HepG2 (cell line): ENCODE measurements around the gene CCDC38. TPM values are rescaled to one million over a fixed set of nuclear protein-coding genes. Genes with fewer than 3 reads are reported as not detected.

Experiments
- ATAC-seq: fragments of 200-7000 bp; cut with Tn5 transposase; 3 replicates; pipeline ENCODE4 v1.9.1; 2020; ENCODE audit warnings: mild to moderate bottlenecking, moderate library complexity
- BruUV-seq: library from RNA; stranded (reverse); fragments of 400-500 nt; replicated peaks from 2 replicates; lab custom pipeline; 2021; lab: Mats Ljungman, UMichigan
- CTCF ChIA-PET: fragments of 300-600 bp; formaldehyde crosslinking; extraction: SDS; loops from one replicate; lab custom pipeline; 2021; ENCODE audit warnings: low total read pairs, inconsistent platforms, low intra/inter-chr PET ratio; lab: Yijun Ruan, JAX
- POLR2A ChIA-PET: fragments of 350-600 bp; sonication (Branson Sonifier 250); formaldehyde crosslinking; loops from one replicate; lab custom pipeline; 2020; ENCODE audit warnings: antibody characterized with exemption, inconsistent platforms; lab: Yijun Ruan, JAX
- DNase-seq: peaks from one replicate; pipeline ENCODE4 v3.0.0-alpha.2; 2015; ENCODE audit warnings: low spot score
- FAIRE-seq: peaks from 3 replicates; lab custom pipeline; 2011; peaks lifted over from hg19 to GRCh38; lab: Jason Lieb, UNC
- H2AFZ ChIP-seq: one replicate; pipeline ENCODE4 v1.6.1; 2011; ENCODE audit warnings: low read length, inconsistent platforms
- H3K27ac ChIP-seq: fragments of 300-600 bp; 3 replicates; pipeline ENCODE4 v1.8.0; 2011; ENCODE audit warnings: mixed run types, mild to moderate bottlenecking, mixed read lengths, low read length, inconsistent platforms; ENCODE audit not compliant: insufficient read depth; ENCODE audit errors: extremely low read length
- H3K27me3 ChIP-seq, 2 experiments: fragments of 200-600 bp in 1 of 2; 2 replicates in 1 of 2; 3 replicates in 1 of 2; pipeline versions ENCODE4 v1.6.0 to v1.8.0; 2011; ENCODE audit warnings: low read length in 2 of 2, mild to moderate bottlenecking in 2 of 2, moderate library complexity in 2 of 2, inconsistent platforms in 1 of 2; ENCODE audit not compliant: insufficient read depth in 2 of 2, control insufficient read depth in 1 of 2
- H3K36me3 ChIP-seq, 2 experiments: fragments of 200-600 bp in 1 of 2; replicated peaks in 1 of 2; 2 replicates in 1 of 2; 3 replicates in 1 of 2; pipeline versions ENCODE4 v1.5.1 to v1.8.0; 2011; ENCODE audit warnings: low read length in 2 of 2, inconsistent platforms in 1 of 2; ENCODE audit not compliant: insufficient read depth in 2 of 2, control insufficient read depth in 1 of 2
- H3K4me1 ChIP-seq: 2 replicates; pipeline ENCODE4 v1.5.1; 2012; ENCODE audit warnings: low read length, inconsistent platforms; ENCODE audit not compliant: insufficient read depth
- H3K4me2 ChIP-seq: 2 replicates; pipeline ENCODE4 v1.6.0; 2011; ENCODE audit warnings: low read depth, low read length, inconsistent platforms
- H3K4me3 ChIP-seq, 3 experiments: fragments of 200-600 bp in 1 of 3; sonication (generic), shearing (Covaris generic) in 1 of 3; replicated peaks in 1 of 3; 2 replicates each; pipeline ENCODE4 v1.5.1; 2011 to 2016; ENCODE audit warnings: low read length in 3 of 3, inconsistent platforms in 2 of 3, low read depth in 2 of 3, mild to moderate bottlenecking in 2 of 3, control low read depth in 1 of 3, mixed read lengths in 1 of 3; ENCODE audit not compliant: insufficient read depth in 1 of 3
- H3K79me2 ChIP-seq: one replicate; pipeline ENCODE4 v1.6.1; 2011; ENCODE audit warnings: low read length, inconsistent platforms; ENCODE audit not compliant: insufficient read depth
- H3K9ac ChIP-seq: 2 replicates; pipeline ENCODE4 v1.6.0; 2011; ENCODE audit warnings: mild to moderate bottlenecking, low read depth, low read length, inconsistent platforms; ENCODE audit not compliant: insufficient read depth
- H3K9me3 ChIP-seq: 2 replicates; pipeline ENCODE4 v1.5.1; 2012; ENCODE audit warnings: mild to moderate bottlenecking, low read length
- H4K20me1 ChIP-seq: 2 replicates; pipeline ENCODE4 v1.6.0; 2011; ENCODE audit warnings: inconsistent platforms, mild to moderate bottlenecking, low read length, moderate library complexity; ENCODE audit not compliant: insufficient read depth
- CCDC6 ChIP-seq: sonication (generic); formaldehyde crosslinking; IDR thresholded peaks from 2 replicates; pipeline ENCODE4 v1.8.1; 2022; ENCODE audit warnings: mild to moderate bottlenecking, missing genetic modification reagents, moderate library complexity
- HOMEZ ChIP-seq: IDR thresholded peaks from 2 replicates; pipeline ENCODE4 v1.6.1; 2016; ENCODE audit warnings: low read depth
- HOXD1 ChIP-seq: sonication (generic); formaldehyde crosslinking; IDR thresholded peaks from 2 replicates; pipeline ENCODE4 v1.5.0; 2020; ENCODE audit warnings: missing genetic modification reagents
- MAFF ChIP-seq: IDR thresholded peaks from 2 replicates; pipeline ENCODE4 v1.6.1; 2011; ENCODE audit warnings: low read depth, low read length, improper control_type of control experiment
- MAFK ChIP-seq, 2 experiments: IDR thresholded peaks in 1 of 2; conservative IDR thresholded peaks in 1 of 2; 2 replicates each; pipeline ENCODE4 v1.6.1; 2011; ENCODE audit warnings: improper control_type of control experiment in 2 of 2, low read length in 2 of 2
- NBN ChIP-seq: fragments of 450-650 bp; conservative IDR thresholded peaks from 2 replicates; pipeline ENCODE4 v1.6.1; 2017
- WGBS: methylation state at CpG from one replicate; pipeline ENCODE4 v1.1.6; 2017; ENCODE audit warnings: low lambda C conversion rate; 5-methylcytosine and 5-hydroxymethylcytosine counted together
- in situ Hi-C: cut with HindIII; loops from 2 replicates; pipeline ENCODE4 v1.10.0; 2017; ENCODE audit warnings: low pct_unique_long_range_greater_than_20kb; ENCODE audit not compliant: extremely low pct_ligation_motif_present
- intact Hi-C: fragments of 100-400 bp; cut with micrococcal nuclease; formaldehyde crosslinking; loops from one replicate; pipeline ENCODE4 v1.10.0; 2022; ENCODE audit not compliant: unreplicated experiment
- polyA plus RNA-seq, 8 experiments: library from polyadenylated mRNA; depleted of rRNA in 3 of 8; stranded (reverse) in 7 of 8; unstranded in 1 of 8; fragments of >200 nt; fragmentation: Illumina TruSeq in 4 of 8; extraction: Trizol in 4 of 8; gene quantifications; 2 replicates each; pipeline versions ENCODE4 v1.2.1 to v1.2.3, GENCODE V29; 2011 to 2016; ENCODE audit warnings: low read depth in 4 of 8, missing spikeins in 1 of 8, mixed read lengths in 1 of 8; ENCODE audit not compliant: insufficient read depth in 1 of 8
- total RNA-seq, 5 experiments: library from RNA; depleted of rRNA; stranded (reverse); fragments of >200 nt; fragmentation: Illumina TruSeq; extraction: Trizol; gene quantifications; 2 replicates each; pipeline ENCODE4 v1.2.3, GENCODE V29; 2016; ENCODE audit warnings: low read depth in 1 of 5

Gene CCDC38
- total and polyA plus RNA-seq, 2 of the 13 experiments (the other 11 are each of a cell fraction or from before 2014, with no cell fraction given) = 0.24 to 0.32 TPM

DNA sequence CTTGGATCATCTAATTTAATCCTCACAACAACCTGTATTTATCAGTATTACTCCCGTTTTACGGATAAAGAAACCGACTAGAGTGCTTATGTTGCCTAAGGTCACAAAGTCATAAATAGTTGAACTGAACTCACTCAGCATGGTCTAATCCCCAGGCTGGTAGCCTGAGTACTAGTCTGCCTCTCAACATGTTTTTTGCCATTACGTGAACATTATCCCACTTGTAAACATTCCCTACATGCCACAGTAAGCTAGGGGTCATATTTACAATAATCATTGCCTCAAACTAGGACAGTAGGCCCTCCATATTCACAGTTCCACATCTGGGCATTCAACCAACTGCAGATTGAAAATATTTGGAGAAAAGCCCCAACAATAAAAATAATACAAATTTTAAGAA is 71.5 kb downstream of the CCDC38 start:
- Histone ChIP-seq H3K36me3 (peaks cover 3 to 29% of the 10 kb centered on the region in 2 experiments; a peak in 3 of 5 replicates), H3K27me3 (no peaks in the 10 kb centered on the region), H3K79me2 (peaks cover 4% of the 10 kb centered on the region), H4K20me1 (no peaks in the 10 kb centered on the region; the same call in 1 of the 2 replicates), H3K4me1 (peaks cover 9% of the 10 kb centered on the region; the same call in 1 of the 2 replicates), H3K4me2 (no peak overlapping the region), H3K27ac (no peak overlapping the region), H3K9me3 (no peaks in the 10 kb centered on the region), H2AFZ (no peak overlapping the region), H3K9ac (no peak overlapping the region), H3K4me3 (no peak overlapping the region)
- BruUV-seq = no TSS peak
- WGBS = 93% methylated on average over 4 of the region's 4 CpGs
- no peak for FAIRE-seq
- ChIA-PET POLR2A (no interaction called here), CTCF (no interaction called here)
- TF ChIP-seq HOMEZ (CRISPR knock-in tag) (peak; percentile 81; the same call in 1 of the 2 replicates), NBN (no peak)
- DNase-seq = peak; percentile 6
- peak; percentile 44; the same call in 2 of the 3 replicates for ATAC-seq
- intact Hi-C loops (no loop called here), in situ Hi-C loops (no loop called here)

DNA sequence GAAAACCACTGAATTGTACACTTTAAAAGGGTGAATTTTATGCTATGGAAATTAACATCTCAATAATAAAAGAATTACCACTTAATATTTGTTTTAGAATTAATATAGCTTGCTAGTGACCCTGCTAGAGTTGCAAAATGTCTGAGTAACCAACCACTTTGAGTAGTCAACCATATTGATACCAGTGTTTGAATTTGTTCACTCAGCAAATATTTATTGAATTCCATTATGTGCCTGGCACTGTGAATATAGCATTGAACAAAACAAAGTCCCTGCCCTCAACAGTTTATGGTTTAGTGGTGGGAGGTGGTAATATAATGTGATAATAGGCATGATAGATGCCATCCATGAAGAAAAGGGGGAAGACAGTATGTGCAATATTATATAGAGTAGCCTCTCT is 79.1 kb downstream of the CCDC38 start:
- POLR2A ChIA-PET = no interaction called here
- CTCF ChIA-PET = no interaction called here
- no peaks in the 10 kb centered on the region; a peak in 1 of 5 replicates for H3K27me3 ChIP-seq
- H3K36me3 ChIP-seq = peaks cover 7 to 47% of the 10 kb centered on the region in 2 experiments
- no peak overlapping the region for H3K27ac ChIP-seq
- in situ Hi-C loops = no loop called here
- no TSS peak for BruUV-seq
- TF ChIP-seq MAFK (conservative IDR thresholded peaks at IDR 0.05 in 1 of 2, IDR thresholded peaks at IDR 0.05 in 1 of 2; ENCODE audit: low read length in 2 of 2) (peak; percentile 90 to 93), HOXD1 (CRISPR knock-in tag) (no peak), CCDC6 (CRISPR knock-in tag) (no peak), MAFF (peak; percentile 92)
- TF ChIP-seq, all 625 proteins: peak for 2
- H4K20me1 ChIP-seq = peaks cover 7% of the 10 kb centered on the region
- no peak overlapping the region for H3K4me2 ChIP-seq
- H2AFZ ChIP-seq = no peak overlapping the region
- H3K79me2 ChIP-seq = peaks cover 62% of the 10 kb centered on the region
- no peak for FAIRE-seq
- no peak for DNase-seq
- intact Hi-C loops = no loop called here
- H3K4me1 ChIP-seq = peaks cover 49% of the 10 kb centered on the region
- no peaks in the 10 kb centered on the region for H3K9me3 ChIP-seq
- H3K9ac ChIP-seq = no peak overlapping the region
- no peak for ATAC-seq
- H3K4me3 ChIP-seq = no peak overlapping the region
